A549 (cell line): ENCODE measurements around the gene ZFPM1. TPM values are rescaled to one million over a fixed set of nuclear protein-coding genes. Genes with fewer than 3 reads are reported as not detected.

Experiments used
- ATAC-seq, 2 experiments: fragments of 200-7000 bp in 1 of 2; fragments of >200 bp in 1 of 2; cut with Nextera tagmentation in 1 of 2; cut with Tn5 transposase in 1 of 2; 3 replicates each; pipeline versions ENCODE4 v1.8.0 to v1.9.1; 2018 to 2020; ENCODE audit warnings: mild to moderate bottlenecking in 1 of 2, moderate library complexity in 1 of 2
- CTCF ChIA-PET: fragments of 300-600 bp; sonication (Branson Sonifier 250); formaldehyde crosslinking; extraction: SDS; loops from one replicate; lab custom pipeline; 2021; ENCODE audit warnings: antibody characterized with exemption, inconsistent platforms; lab: Yijun Ruan, JAX
- POLR2A ChIA-PET: fragments of 350-600 bp; formaldehyde crosslinking; extraction: SDS; loops from one replicate; lab custom pipeline; 2021; ENCODE audit warnings: antibody characterized with exemption, inconsistent platforms; lab: Yijun Ruan, JAX
- DNase-seq, 2 experiments: peaks; one replicate each; pipeline versions ENCODE4 v3.0.0 to v3.0.0-alpha.2; 2011 to 2016; ENCODE audit warnings: low read depth in 1 of 2, low spot score in 1 of 2
- FAIRE-seq: peaks from 2 replicates; lab custom pipeline; 2011; peaks lifted over from hg19 to GRCh38; lab: Jason Lieb, UNC
- H3K27ac ChIP-seq, 2 experiments: fragments of >200 bp; sonication (Bioruptor Twin); formaldehyde crosslinking; 3 replicates each; pipeline ENCODE4 v1.5.1; 2016 to 2017
- H3K4me1 ChIP-seq: fragments of >200 bp; sonication (Bioruptor Twin); formaldehyde crosslinking; 3 replicates; pipeline ENCODE4 v1.6.1; 2016
- H3K4me2 ChIP-seq: fragments of >200 bp; sonication (Bioruptor Twin); formaldehyde crosslinking; 3 replicates; pipeline ENCODE4 v1.6.1; 2016
- H3K4me3 ChIP-seq: fragments of >200 bp; sonication (Bioruptor Twin); formaldehyde crosslinking; 3 replicates; pipeline ENCODE4 v1.5.1; 2016
- H3K9me3 ChIP-seq: fragments of >200 bp; sonication (Bioruptor Twin); formaldehyde crosslinking; 3 replicates; pipeline ENCODE4 v1.6.1; 2016
- CBX2 ChIP-seq: fragments of 200-600 bp; sonication (generic); IDR thresholded peaks from 2 replicates; pipeline ENCODE4 v1.6.1; 2016; ENCODE audit warnings: low read depth, mild to moderate bottlenecking, borderline replicate concordance
- CHD4 ChIP-seq: fragments of 200-600 bp; sonication (generic); IDR thresholded peaks from 2 replicates; pipeline ENCODE4 v1.6.1; 2016; ENCODE audit warnings: antibody characterized with exemption, mild to moderate bottlenecking, borderline replicate concordance
- EHMT2 ChIP-seq: fragments of 200-600 bp; sonication (generic); IDR thresholded peaks from 2 replicates; pipeline ENCODE4 v1.6.1; 2016; ENCODE audit warnings: antibody characterized with exemption, low read depth, mild to moderate bottlenecking, moderate library complexity
- ELK1 ChIP-seq: fragments of 150-350 bp; IDR thresholded peaks from 2 replicates; pipeline ENCODE4 v1.6.1; 2014; ENCODE audit warnings: low read depth, mild to moderate bottlenecking, low read length
- EP300 ChIP-seq, 2 experiments: fragments of >200 bp; sonication (Bioruptor Twin); formaldehyde crosslinking; IDR thresholded peaks; 2 replicates in 1 of 2; 3 replicates in 1 of 2; pipeline ENCODE4 v1.6.1; 2016 to 2017
- FOSL2 ChIP-seq, 2 experiments: fragments of 450-650 bp in 1 of 2; fragments of >200 bp in 1 of 2; sonication (Bioruptor Twin) in 1 of 2; formaldehyde crosslinking; IDR thresholded peaks; 2 replicates each; pipeline versions ENCODE4 v1.5.0 to v1.6.1; 2016 to 2020; ENCODE audit warnings: mild to moderate bottlenecking in 1 of 2, moderate library complexity in 1 of 2
- HDAC2 ChIP-seq: fragments of 200-600 bp; sonication (generic); IDR thresholded peaks from 2 replicates; pipeline ENCODE4 v1.6.1; 2016
- HMGXB4 ChIP-seq: fragments of 250-450 bp; sonication (Bioruptor Pico); IDR thresholded peaks from 2 replicates; pipeline ENCODE4 v1.5.0; 2021; ENCODE audit warnings: mild to moderate bottlenecking, moderate library complexity, borderline replicate concordance
- HOXA7 ChIP-seq: fragments of 250-450 bp; sonication (Bioruptor Pico); IDR thresholded peaks from 2 replicates; pipeline ENCODE4 v1.5.0; 2020; ENCODE audit warnings: mild to moderate bottlenecking, moderate library complexity
- HOXB13 ChIP-seq: fragments of 250-450 bp; sonication (Bioruptor Pico); IDR thresholded peaks from 2 replicates; pipeline ENCODE4 v1.5.0; 2020; ENCODE audit warnings: low read depth, mild to moderate bottlenecking, moderate library complexity
- MAX ChIP-seq: IDR thresholded peaks from 2 replicates; pipeline ENCODE4 v1.6.1; 2012
- NFE2L2 ChIP-seq: fragments of 150-350 bp; conservative IDR thresholded peaks from 2 replicates; pipeline ENCODE4 v1.6.1; 2014; ENCODE audit warnings: low read length
- PHF8 ChIP-seq: fragments of 200-600 bp; sonication (generic); IDR thresholded peaks from 2 replicates; pipeline ENCODE4 v1.6.1; 2016; ENCODE audit warnings: low read depth, mild to moderate bottlenecking, antibody characterized with exemption, moderate library complexity, borderline replicate concordance
- POLR2AphosphoS2 ChIP-seq: conservative IDR thresholded peaks from 2 replicates; pipeline ENCODE4 v1.6.1; 2012; ENCODE audit warnings: low read length, improper control_type of control experiment, inconsistent platforms
- RAD21 ChIP-seq, 2 experiments: fragments of >200 bp in 1 of 2; sonication (Bioruptor Twin) in 1 of 2; formaldehyde crosslinking in 1 of 2; IDR thresholded peaks in 1 of 2; conservative IDR thresholded peaks in 1 of 2; 2 replicates in 1 of 2; 3 replicates in 1 of 2; pipeline ENCODE4 v1.6.1; 2012 to 2018; ENCODE audit warnings: inconsistent platforms in 1 of 2
- RFX5 ChIP-seq: fragments of 450-650 bp; IDR thresholded peaks from 2 replicates; pipeline ENCODE4 v1.7.1; 2014; ENCODE audit warnings: antibody characterized with exemption, mild to moderate bottlenecking, moderate library complexity
- RNF2 ChIP-seq: fragments of 200-600 bp; sonication (generic); IDR thresholded peaks from 2 replicates; pipeline ENCODE4 v1.6.1; 2016; ENCODE audit warnings: low read depth, mild to moderate bottlenecking, antibody characterized with exemption, moderate library complexity, borderline replicate concordance
- USF2 ChIP-seq: fragments of 450-650 bp; IDR thresholded peaks from 2 replicates; pipeline ENCODE4 v1.6.1; 2014; ENCODE audit warnings: antibody characterized with exemption
- ZNF302 ChIP-seq: fragments of 250-450 bp; sonication (Bioruptor Pico); IDR thresholded peaks from 2 replicates; pipeline ENCODE4 v1.9.0; 2021; ENCODE audit warnings: inconsistent platforms, mild to moderate bottlenecking, moderate library complexity
- WGBS: methylation state at CpG from one replicate; pipeline ENCODE4 v1.1.6; 2017; ENCODE audit errors: missing lambda C conversion rate; 5-methylcytosine and 5-hydroxymethylcytosine counted together
- polyA plus RNA-seq, 4 experiments: library from polyadenylated mRNA; depleted of rRNA in 3 of 4; stranded (reverse); fragments of >200 nt; fragmentation: RNase III in 1 of 4; extraction: RNeasy Plus Mini Kit Qiagen cat#74134 plus additional on column Dnase treatment in 1 of 4; gene quantifications; 2 replicates in 3 of 4; 3 replicates in 1 of 4; pipeline ENCODE4 v1.2.3, GENCODE V29; 2011 to 2017

The ZFPM1 gene
- polyA plus RNA-seq, 2 of the 4 experiments (the other 2 are of a cell fraction), result 0.36 to 2.5 TPM

- Histone ChIP-seq H3K4me2 (no peak overlapping the region), H3K4me1 (peaks cover 5% of the 10 kb centered on the region; the same call in 1 of the 3 replicates), H3K9me3 (no peaks in the 10 kb centered on the region), H3K4me3 (no peak overlapping the region)
- DNase-seq, result no peak
- 85% methylated on average over 5 of the region's 5 CpGs for WGBS
- POLR2A ChIA-PET, result no interaction called here
- no peak for FAIRE-seq
- ATAC-seq, result no peak
- CTCF ChIA-PET, result interaction anchor here (1.5 kb wide), 2 partner anchors 23 to 30 kb away, joined by 3 to 6 read pairs; no protein-coding TSS in a partner anchor
- no peak for TF ChIP-seq MAX
- no peak for TF ChIP-seq CHD4
- TF ChIP-seq RNF2, result no peak
- TF ChIP-seq RFX5, result no peak
- TF ChIP-seq ELK1, result no peak
- TF ChIP-seq HMGXB4, result no peak
- TF ChIP-seq HOXB13, result no peak
- TF ChIP-seq RAD21 (conservative IDR thresholded peaks at IDR 0.05 in 1 of 2, IDR thresholded peaks at IDR 0.05 in 1 of 2), result no peak
- no peak for TF ChIP-seq ZNF302 (CRISPR knock-in tag)
- TF ChIP-seq EHMT2, result no peak
- TF ChIP-seq EP300 (IDR thresholded peaks at IDR 0.05), result no peak
- no peak for TF ChIP-seq PHF8
- TF ChIP-seq POLR2AphosphoS2, result no peak
- no peak for TF ChIP-seq FOSL2 (IDR thresholded peaks at IDR 0.05)
- TF ChIP-seq FOSL2 (CRISPR knock-in tag; IDR thresholded peaks at IDR 0.05), result no peak
- no peak for TF ChIP-seq NFE2L2
- TF ChIP-seq, all 56 proteins: peak for 0
- no peak overlapping the region for H3K27ac ChIP-seq
These were observed 45.3 kb upstream of the ZFPM1 start for GRCh38 chr16:88407807-88408206.

- H3K9me3 ChIP-seq, result no peaks in the 10 kb centered on the region
- TF ChIP-seq FOSL2 (IDR thresholded peaks at IDR 0.05) (no peak), FOSL2 (CRISPR knock-in tag; IDR thresholded peaks at IDR 0.05) (no peak), PHF8 (no peak), USF2 (no peak), HDAC2 (no peak), CBX2 (no peak), CHD4 (no peak), HOXA7 (CRISPR knock-in tag) (no peak)
- WGBS, result 90% methylated on average over 12 of the region's 15 CpGs
These were observed 44.4 kb upstream of the ZFPM1 start for GRCh38 chr16:88408561-88409142.

More at GRCh38 chr16:88408561-88409142, 44.4 kb upstream of the ZFPM1 start:
- CTCF ChIA-PET, result no interaction called here
- Histone ChIP-seq H3K4me3 (no peak overlapping the region), H3K27ac (0 out of 6 replicates have a peak overlapping the region, but pooled peaks of 1 of the 2 experiments have one; percentile 15), H3K4me1 (peaks cover 5% of the 10 kb centered on the region; the same call in 1 of the 3 replicates), H3K4me2 (no peak overlapping the region)
- POLR2A ChIA-PET, result no interaction called here
- FAIRE-seq (no peak), DNase-seq (no peak), ATAC-seq (no peak)
